Caco-2 (cell line): ENCODE results near the gene NCKAP5. TPM values are rescaled to one million over a fixed set of nuclear protein-coding genes. Genes with fewer than 3 reads are reported as not detected.

Experiments used
- BruUV-seq: library from RNA; stranded (reverse); fragments of 400-500 nt; replicated peaks from 2 replicates; lab custom pipeline; 2021; lab: Mats Ljungman, UMichigan
- CTCF ChIA-PET: fragments of 300-600 bp; sonication (Branson Sonifier 250); formaldehyde crosslinking; loops from one replicate; lab custom pipeline; 2022; ENCODE audit warnings: antibody characterized with exemption; lab: Charles Lee
- POLR2A ChIA-PET: fragments of 300-600 bp; sonication (Branson Sonifier 250); formaldehyde crosslinking; loops from one replicate; lab custom pipeline; 2022; ENCODE audit warnings: antibody characterized with exemption; lab: Charles Lee
- DNase-seq, 2 experiments: peaks; one replicate each; pipeline versions ENCODE4 v3.0.0 to v3.0.0-alpha.2; 2020 to 2022
- H3K27me3 ChIP-seq: replicated peaks from 2 replicates; pipeline ENCODE4 v1.6.0; 2011; ENCODE audit warnings: low read length; ENCODE audit not compliant: control insufficient read depth, insufficient read depth
- H3K36me3 ChIP-seq: 2 replicates; pipeline ENCODE4 v1.5.1; 2011; ENCODE audit warnings: low read length; ENCODE audit not compliant: control insufficient read depth, insufficient read depth
- H3K4me1 ChIP-seq: fragments of 250-450 bp; sonication (Bioruptor Pico); 2 replicates; pipeline ENCODE4 v1.5.1; 2020; ENCODE audit warnings: mild to moderate bottlenecking
- H3K4me3 ChIP-seq: 2 replicates; pipeline ENCODE4 v1.5.1; 2011; ENCODE audit warnings: low read depth, mild to moderate bottlenecking, control low read depth, low read length
- H3K9me3 ChIP-seq: fragments of 250-450 bp; sonication (Bioruptor Pico); 2 replicates; pipeline ENCODE4 v1.5.1; 2020; ENCODE audit warnings: mild to moderate bottlenecking, moderate library complexity
- H3K27ac Mint-ChIP-seq: one replicate; pipeline ENCODE4 v1.8.0; 2022; ENCODE audit warnings: mixed read lengths; ENCODE audit not compliant: unreplicated experiment
- H3K27me3 Mint-ChIP-seq: one replicate; pipeline ENCODE4 v1.8.0; 2022; ENCODE audit warnings: mixed read lengths; ENCODE audit not compliant: insufficient read depth, unreplicated experiment
- H3K36me3 Mint-ChIP-seq: one replicate; pipeline ENCODE4 v1.8.0; 2022; ENCODE audit warnings: mild to moderate bottlenecking, mixed read lengths; ENCODE audit not compliant: insufficient read depth, unreplicated experiment
- H3K4me1 Mint-ChIP-seq: one replicate; pipeline ENCODE4 v1.8.0; 2022; ENCODE audit warnings: low read depth, mixed read lengths; ENCODE audit not compliant: unreplicated experiment
- H3K4me3 Mint-ChIP-seq: one replicate; pipeline ENCODE4 v1.8.0; 2022; ENCODE audit warnings: mild to moderate bottlenecking, moderate library complexity, mixed read lengths; ENCODE audit not compliant: unreplicated experiment
- H3K9me3 Mint-ChIP-seq: one replicate; pipeline ENCODE4 v1.8.0; 2022; ENCODE audit warnings: mixed read lengths; ENCODE audit not compliant: unreplicated experiment
- CTCF ChIP-seq, 2 experiments: fragments of 200-600 bp in 1 of 2; IDR thresholded peaks; 1 replicate in 1 of 2; 2 replicates in 1 of 2; pipeline versions ENCODE4 v1.5.1 to v1.8.0; 2011 to 2022; ENCODE audit warnings: antibody characterized with exemption in 1 of 2, control low read depth in 1 of 2, inconsistent platforms in 1 of 2, low read depth in 1 of 2, low read length in 1 of 2, mild to moderate bottlenecking in 1 of 2, moderate library complexity in 1 of 2; ENCODE audit not compliant: insufficient read depth in 1 of 2, severe bottlenecking in 1 of 2, unreplicated experiment in 1 of 2
- intact Hi-C: fragments of 100-400 bp; cut with micrococcal nuclease; formaldehyde crosslinking; loops from one replicate; pipeline ENCODE4 v1.10.0; 2022; ENCODE audit not compliant: unreplicated experiment
- total RNA-seq: library from RNA; stranded (reverse); gene quantifications from 2 replicates; pipeline ENCODE4 v1.2.3, GENCODE V29; 2022

NCKAP5 gene
- total RNA-seq, 1 experiment from 2014 or later = 3.8 TPM

- no peak for DNase-seq
- no peaks in the 10 kb centered on the region for H3K4me1 ChIP-seq
- no peaks in the 10 kb centered on the region for H3K36me3 ChIP-seq
- intact Hi-C loops = loop anchor here (10.0 kb wide), 1 partner anchor 433 kb away; no protein-coding TSS in a partner anchor
- no TSS peak for BruUV-seq
- H3K27me3 ChIP-seq = no peaks in the 10 kb centered on the region
- no peaks in the 10 kb centered on the region for H3K9me3 Mint-ChIP-seq
- CTCF ChIA-PET = no interaction called here
- peaks cover 9% of the 10 kb centered on the region for H3K4me1 Mint-ChIP-seq
- H3K4me3 Mint-ChIP-seq = no peak overlapping the region
- H3K9me3 ChIP-seq = no peaks in the 10 kb centered on the region
- H3K27me3 Mint-ChIP-seq = no peaks in the 10 kb centered on the region
- H3K27ac Mint-ChIP-seq = no peak overlapping the region
- POLR2A ChIA-PET = no interaction called here
- H3K4me3 ChIP-seq = no peak overlapping the region
- no peak for TF ChIP-seq CTCF (IDR thresholded peaks at IDR 0.05; ENCODE audit: insufficient read depth in 1 of 2, low read depth in 1 of 2, low read length in 1 of 2, severe bottlenecking in 1 of 2, unreplicated experiment in 1 of 2)
- no peaks in the 10 kb centered on the region for H3K36me3 Mint-ChIP-seq
Measured at GRCh38 chr2:132857319-132857718, 710.9 kb downstream of the NCKAP5 start.

- H3K4me3 ChIP-seq = no peak overlapping the region
- no peak for TF ChIP-seq CTCF (IDR thresholded peaks at IDR 0.05; ENCODE audit: insufficient read depth in 1 of 2, low read depth in 1 of 2, low read length in 1 of 2, severe bottlenecking in 1 of 2, unreplicated experiment in 1 of 2)
- H3K4me1 ChIP-seq = no peaks in the 10 kb centered on the region
- Mint-ChIP-seq H3K27ac (no peak overlapping the region), H3K9me3 (no peaks in the 10 kb centered on the region), H3K27me3 (no peaks in the 10 kb centered on the region), H3K4me1 (no peaks in the 10 kb centered on the region), H3K36me3 (no peaks in the 10 kb centered on the region), H3K4me3 (no peak overlapping the region)
- DNase-seq = no peak
- H3K36me3 ChIP-seq = no peaks in the 10 kb centered on the region
- intact Hi-C loops = loop anchor here (2.0 to 10.0 kb wide), 4 partner anchors 180 to 583 kb away; partner anchors contain the start of gene LYPD1
- ChIA-PET CTCF (interaction anchor here (1.0 kb wide), 1 partner anchor 321 kb away, joined by 3 read pairs; no protein-coding TSS in a partner anchor), POLR2A (no interaction called here)
- H3K9me3 ChIP-seq = no peaks in the 10 kb centered on the region
- BruUV-seq = no TSS peak
- H3K27me3 ChIP-seq = no peaks in the 10 kb centered on the region
Measured at GRCh38 chr2:132850688-132851087, 717.6 kb downstream of the NCKAP5 start.

- intact Hi-C loops = no loop called here
- no peak for DNase-seq
- Mint-ChIP-seq H3K36me3 (no peaks in the 10 kb centered on the region), H3K9me3 (no peaks in the 10 kb centered on the region), H3K4me3 (no peak overlapping the region), H3K27ac (no peak overlapping the region), H3K4me1 (no peaks in the 10 kb centered on the region), H3K27me3 (no peaks in the 10 kb centered on the region)
- CTCF ChIA-PET = no interaction called here
- Histone ChIP-seq H3K4me1 (no peaks in the 10 kb centered on the region), H3K9me3 (no peaks in the 10 kb centered on the region), H3K27me3 (no peaks in the 10 kb centered on the region), H3K36me3 (no peaks in the 10 kb centered on the region), H3K4me3 (no peak overlapping the region)
- BruUV-seq = no TSS peak
- POLR2A ChIA-PET = no interaction called here
- no peak for TF ChIP-seq CTCF (IDR thresholded peaks at IDR 0.05; ENCODE audit: insufficient read depth in 1 of 2, low read depth in 1 of 2, low read length in 1 of 2, severe bottlenecking in 1 of 2, unreplicated experiment in 1 of 2)
Measured at GRCh38 chr2:132849118-132849517, 719.1 kb downstream of the NCKAP5 start.
